Stimulated activated CD4-positive, alpha-beta T cell treated with anti-CD3 and anti-CD28 coated beads, Interleukin-4, amount 100 ng/mL, for 1 hour (primary cell): ENCODE results near the gene ANO7.

Source experiments
- DNase-seq: peaks from one replicate; pipeline ENCODE4 v3.0.0-alpha.2; 2020

ANO7 gene

GRCh38 chr2:241188361-241189092, at the start of gene ANO7:
TSS of gene ANO7 (plus strand) at chr2:241188677. CDS start at chr2:241190064, 1,387 bp downstream.
- no peak for DNase-seq

GRCh38 chr2:241139531-241140444, 48.7 kb upstream of the ANO7 start:
- no peak for DNase-seq

GRCh38 chr2:241140445-241140840, 48.0 kb upstream of the ANO7 start:
- no peak for DNase-seq

GRCh38 chr2:241141214-241141770, 47.2 kb upstream of the ANO7 start:
- no peak for DNase-seq

- no peak for DNase-seq
Observed at GRCh38 chr2:241142063-241142462, 46.4 kb upstream of the ANO7 start.

- DNase-seq: no peak
Observed at GRCh38 chr2:241142593-241142992, 45.9 kb upstream of the ANO7 start.

- DNase-seq: no peak
Observed at GRCh38 chr2:241146286-241146685, 42.2 kb upstream of the ANO7 start.

- DNase-seq: no peak
Observed at GRCh38 chr2:241147336-241147735, 41.1 kb upstream of the ANO7 start.

- no peak for DNase-seq
Observed at GRCh38 chr2:241148239-241148638, 40.2 kb upstream of the ANO7 start.

- DNase-seq: peak; percentile 91
Observed at GRCh38 chr2:241148891-241149674, 39.4 kb upstream of the ANO7 start, which contains the start of gene PASK. TSS of gene PASK (minus strand) at chr2:241149472. CDS start at chr2:241143032, 6,440 bp downstream.

GRCh38 chr2:241149675-241149924, 38.9 kb upstream of the ANO7 start:
- DNase-seq: no peak

GRCh38 chr2:241149925-241150659, 38.4 kb upstream of the ANO7 start, which contains the start of gene PPP1R7:
TSS of gene PPP1R7 (plus strand) at chr2:241150467. CDS start at chr2:241150496, 29 bp downstream.
- peak; percentile 93 for DNase-seq

GRCh38 chr2:241150660-241151530, 37.6 kb upstream of the ANO7 start:
- DNase-seq: no peak

- no peak for DNase-seq
Observed at GRCh38 chr2:241151934-241152660, 36.4 kb upstream of the ANO7 start.

GRCh38 chr2:241153616-241154015, 34.9 kb upstream of the ANO7 start:
- DNase-seq: no peak

GRCh38 chr2:241154915-241155314, 33.6 kb upstream of the ANO7 start:
- no peak for DNase-seq

GRCh38 chr2:241155936-241156335, 32.5 kb upstream of the ANO7 start:
- no peak for DNase-seq

GRCh38 chr2:241156971-241157441, 31.5 kb upstream of the ANO7 start:
- no peak for DNase-seq

GRCh38 chr2:241157841-241158545, 30.5 kb upstream of the ANO7 start:
- DNase-seq: no peak

GRCh38 chr2:241158546-241158900, 30.0 kb upstream of the ANO7 start:
- no peak for DNase-seq
